HepG2 (cell line): ENCODE measurements around the gene P4HB. TPM values are rescaled to one million over a fixed set of nuclear protein-coding genes. Genes with fewer than 3 reads are reported as not detected.
A peak's percentile ranks its signal among the peaks of the same experiment; 100 is the strongest.

Experiments used
- FOXO4 ChIP-seq: sonication (generic); formaldehyde crosslinking; conservative IDR thresholded peaks from 2 replicates; pipeline ENCODE4 v1.8.1; 2023; ENCODE audit warnings: missing genetic modification reagents
- GABPA ChIP-seq, 2 experiments: IDR thresholded peaks; 2 replicates each; pipeline ENCODE4 v1.6.1; 2011 to 2016; ENCODE audit warnings: low read depth in 2 of 2, low read length in 1 of 2, missing biosample characterization in 1 of 2, missing genetic modification characterization in 1 of 2
- HIC2 ChIP-seq: sonication (generic); formaldehyde crosslinking; IDR thresholded peaks from 2 replicates; pipeline ENCODE4 v1.9.0; 2022; ENCODE audit warnings: low read depth, missing genetic modification reagents
- MEF2D ChIP-seq: sonication (generic); formaldehyde crosslinking; IDR thresholded peaks from 2 replicates; pipeline ENCODE4 v1.5.1; 2020; ENCODE audit warnings: mild to moderate bottlenecking, missing genetic modification reagents
- NCOA5 ChIP-seq: sonication (generic); formaldehyde crosslinking; IDR thresholded peaks from 2 replicates; pipeline ENCODE4 v1.4.0; 2020; ENCODE audit warnings: missing genetic modification reagents
- NCOR1 ChIP-seq: fragments of 200-600 bp; sonication (generic); IDR thresholded peaks from 2 replicates; pipeline ENCODE4 v1.7.0; 2017; ENCODE audit warnings: antibody characterized with exemption, low read length, borderline replicate concordance
- POGK ChIP-seq: sonication (generic); formaldehyde crosslinking; conservative IDR thresholded peaks from 2 replicates; pipeline ENCODE4 v1.8.0; 2022; ENCODE audit warnings: mild to moderate bottlenecking, moderate library complexity, missing genetic modification reagents
- SOX13 ChIP-seq, 3 experiments: fragments of 450-650 bp in 1 of 3; sonication (generic) in 1 of 3; formaldehyde crosslinking in 1 of 3; IDR thresholded peaks in 2 of 3; conservative IDR thresholded peaks in 1 of 3; 2 replicates each; pipeline versions ENCODE4 v1.5.0 to v1.6.1; 2016 to 2020; ENCODE audit warnings: antibody characterized with exemption in 1 of 3, mild to moderate bottlenecking in 1 of 3, missing compliant biosample characterization in 1 of 3, missing genetic modification reagents in 1 of 3, moderate library complexity in 1 of 3
- TCF7 ChIP-seq: sonication (generic); IDR thresholded peaks from 2 replicates; pipeline ENCODE4 v1.6.1; 2016; ENCODE audit warnings: antibody characterized with exemption, low read depth
- ZBTB37 ChIP-seq: sonication (generic); formaldehyde crosslinking; IDR thresholded peaks from 2 replicates; pipeline ENCODE4 v1.4.0; 2020; ENCODE audit warnings: mild to moderate bottlenecking, missing genetic modification reagents
- ZIK1 ChIP-seq: sonication (generic); formaldehyde crosslinking; IDR thresholded peaks from 2 replicates; pipeline ENCODE4 v1.5.0; 2020; ENCODE audit warnings: mild to moderate bottlenecking, low read depth, missing genetic modification reagents, borderline replicate concordance
- ZNF646 ChIP-seq: sonication (generic); formaldehyde crosslinking; IDR thresholded peaks from 2 replicates; pipeline ENCODE4 v1.9.0; 2021; ENCODE audit warnings: mild to moderate bottlenecking, missing genetic modification reagents
- ZSCAN25 ChIP-seq: sonication (generic); formaldehyde crosslinking; IDR thresholded peaks from 2 replicates; pipeline ENCODE4 v1.8.0; 2022; ENCODE audit warnings: mild to moderate bottlenecking, missing genetic modification reagents
- polyA plus RNA-seq, 8 experiments: library from polyadenylated mRNA; depleted of rRNA in 3 of 8; stranded (reverse) in 7 of 8; unstranded in 1 of 8; fragments of >200 nt; fragmentation: Illumina TruSeq in 4 of 8; extraction: Trizol in 4 of 8; gene quantifications; 2 replicates each; pipeline versions ENCODE4 v1.2.1 to v1.2.3, GENCODE V29; 2011 to 2016; ENCODE audit warnings: low read depth in 4 of 8, missing spikeins in 1 of 8, mixed read lengths in 1 of 8; ENCODE audit not compliant: insufficient read depth in 1 of 8
- total RNA-seq, 5 experiments: library from RNA; depleted of rRNA; stranded (reverse); fragments of >200 nt; fragmentation: Illumina TruSeq; extraction: Trizol; gene quantifications; 2 replicates each; pipeline ENCODE4 v1.2.3, GENCODE V29; 2016; ENCODE audit warnings: low read depth in 1 of 5

The P4HB gene
- total and polyA plus RNA-seq, 2 of the 13 experiments (the other 11 are each of a cell fraction or from before 2014, with no cell fraction given), result 185 to 782 TPM

GRCh38 chr17:81869221-81870130 is 9.1 kb upstream of the P4HB start (continued):
- no peak; the same call in 1 of the 2 replicates for TF ChIP-seq MEF2D (CRISPR knock-in tag)
- no peak for TF ChIP-seq HIC2 (CRISPR knock-in tag)
- no peak for TF ChIP-seq ZBTB37 (CRISPR knock-in tag)
- peak; percentile 88 for TF ChIP-seq ZSCAN25 (CRISPR knock-in tag)
- TF ChIP-seq TCF7, result no peak
- TF ChIP-seq ZNF646 (CRISPR knock-in tag), result no peak
- TF ChIP-seq NCOR1, result 0 out of 2 replicates have a peak, but pooled peaks have one; percentile 27
- TF ChIP-seq FOXO4, result no peak
- TF ChIP-seq SOX13 (IDR thresholded peaks at IDR 0.05), result 0 out of 2 replicates have a peak, but pooled peaks have one; percentile 8
- TF ChIP-seq SOX13 (CRISPR knock-in tag; conservative IDR thresholded peaks at IDR 0.05 in 1 of 2, IDR thresholded peaks at IDR 0.05 in 1 of 2), result no peak
- TF ChIP-seq NCOA5 (CRISPR knock-in tag), result peak; percentile 9; the same call in 1 of the 2 replicates
- no peak for TF ChIP-seq GABPA (IDR thresholded peaks at IDR 0.05; ENCODE audit: low read depth, low read length)
- no peak for TF ChIP-seq GABPA (CRISPR knock-in tag; IDR thresholded peaks at IDR 0.05; ENCODE audit: low read depth)
- TF ChIP-seq POGK (CRISPR knock-in tag), result no peak
- TF ChIP-seq ZIK1 (CRISPR knock-in tag), result 0 out of 2 replicates have a peak, but pooled peaks have one; percentile 32
